Measurements from ENCODE around the gene ETS1. TPM values are rescaled to one million over a fixed set of nuclear protein-coding genes. Genes with fewer than 3 reads are reported as not detected.

Gene ETS1
- total RNA-seq, 2 donors from 2014 or later: 34.3 to 36.4 TPM

DNA sequence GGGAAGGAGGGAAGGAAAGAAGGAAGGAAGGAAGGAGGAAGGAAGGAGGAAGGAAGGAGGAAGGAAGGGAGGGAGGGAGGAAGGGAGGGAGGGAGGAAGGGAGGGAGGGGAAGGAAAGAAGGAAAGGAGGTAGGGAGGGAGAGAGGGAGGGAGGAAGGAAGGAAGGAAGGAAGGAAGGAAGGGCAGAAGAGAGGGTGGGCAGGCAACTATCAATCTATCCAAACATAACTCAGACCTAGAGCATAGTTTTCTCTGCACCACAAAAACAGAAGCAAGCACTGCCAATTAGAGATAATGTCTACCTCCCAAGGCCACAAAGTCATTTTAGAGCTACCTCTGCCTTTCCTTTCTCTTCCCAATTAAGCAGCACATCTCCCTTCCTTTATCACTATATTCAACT, 109.1 kb downstream of the ETS1 start:
- Histone ChIP-seq H3K36me3 (ENCODE audit: control insufficient read depth, insufficient read depth, low read length) (peaks cover 54% of the 10 kb centered on the region), H3K4me1 (ENCODE audit: control insufficient read depth, insufficient read depth, low read length) (peaks cover 20% of the 10 kb centered on the region), H3K9ac (ENCODE audit: extremely low read depth, low read length, poor library complexity, severe bottlenecking) (no peak overlapping the region), H3K9me3 (ENCODE audit: control insufficient read depth, low read length) (no peaks in the 10 kb centered on the region), H3K4me3 (ENCODE audit: low read length) (no peak overlapping the region), H3K27me3 (ENCODE audit: control insufficient read depth, insufficient read depth, low read length, poor library complexity, severe bottlenecking) (no peaks in the 10 kb centered on the region), H3K27ac (ENCODE audit: low read depth, low read length) (no peak overlapping the region)
- Mint-ChIP-seq H3K36me3 (ENCODE audit: low read depth) (peaks cover 22% of the 10 kb centered on the region), H3K27ac (no peak overlapping the region), H3K9me3 (no peaks in the 10 kb centered on the region), H3K4me3 (no peak overlapping the region), H3K27me3 (ENCODE audit: insufficient read depth) (no peaks in the 10 kb centered on the region), H3K4me1 (peaks cover 21% of the 10 kb centered on the region)
- no peak for DNase-seq
- TF ChIP-seq, protein P1, sequence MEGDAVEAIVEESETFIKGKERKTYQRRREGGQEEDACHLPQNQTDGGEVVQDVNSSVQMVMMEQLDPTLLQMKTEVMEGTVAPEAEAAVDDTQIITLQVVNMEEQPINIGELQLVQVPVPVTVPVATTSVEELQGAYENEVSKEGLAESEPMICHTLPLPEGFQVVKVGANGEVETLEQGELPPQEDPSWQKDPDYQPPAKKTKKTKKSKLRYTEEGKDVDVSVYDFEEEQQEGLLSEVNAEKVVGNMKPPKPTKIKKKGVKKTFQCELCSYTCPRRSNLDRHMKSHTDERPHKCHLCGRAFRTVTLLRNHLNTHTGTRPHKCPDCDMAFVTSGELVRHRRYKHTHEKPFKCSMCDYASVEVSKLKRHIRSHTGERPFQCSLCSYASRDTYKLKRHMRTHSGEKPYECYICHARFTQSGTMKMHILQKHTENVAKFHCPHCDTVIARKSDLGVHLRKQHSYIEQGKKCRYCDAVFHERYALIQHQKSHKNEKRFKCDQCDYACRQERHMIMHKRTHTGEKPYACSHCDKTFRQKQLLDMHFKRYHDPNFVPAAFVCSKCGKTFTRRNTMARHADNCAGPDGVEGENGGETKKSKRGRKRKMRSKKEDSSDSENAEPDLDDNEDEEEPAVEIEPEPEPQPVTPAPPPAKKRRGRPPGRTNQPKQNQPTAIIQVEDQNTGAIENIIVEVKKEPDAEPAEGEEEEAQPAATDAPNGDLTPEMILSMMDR (conservative IDR thresholded peaks at IDR 0.05): no peak

DNA sequence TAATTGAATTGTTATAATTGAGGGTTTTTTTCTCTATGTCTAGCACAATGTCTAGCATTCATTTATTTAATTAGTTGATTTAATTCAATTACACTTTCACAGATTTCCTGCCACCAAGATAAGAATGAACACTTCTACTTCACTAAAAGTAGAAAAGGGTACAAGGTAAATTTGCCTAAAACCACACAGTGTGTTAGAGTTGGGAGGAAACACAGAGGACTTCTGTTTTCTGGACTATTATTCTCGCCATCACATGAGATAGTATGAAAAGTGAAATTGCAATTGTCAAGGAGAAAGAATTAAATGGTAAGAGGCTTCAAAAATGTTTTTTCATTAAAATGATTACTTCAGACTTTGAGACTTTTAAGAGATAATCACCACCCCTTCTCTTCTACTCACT, 109.5 kb downstream of the ETS1 start:
- Mint-ChIP-seq H3K4me3 (no peak overlapping the region), H3K36me3 (ENCODE audit: low read depth) (peaks cover 19% of the 10 kb centered on the region), H3K4me1 (peaks cover 21% of the 10 kb centered on the region), H3K27me3 (ENCODE audit: insufficient read depth) (no peaks in the 10 kb centered on the region), H3K9me3 (no peaks in the 10 kb centered on the region), H3K27ac (no peak overlapping the region)
- 100% methylated on average over 1 of the region's 1 CpG for WGBS, 2 experiments (ENCODE audit: insufficient coverage in 1 of 2, insufficient read length in 1 of 2)
- Histone ChIP-seq H3K36me3 (ENCODE audit: control insufficient read depth, insufficient read depth, low read length) (peaks cover 53% of the 10 kb centered on the region), H3K4me1 (ENCODE audit: control insufficient read depth, insufficient read depth, low read length) (peaks cover 20% of the 10 kb centered on the region), H3K27me3 (ENCODE audit: control insufficient read depth, insufficient read depth, low read length, poor library complexity, severe bottlenecking) (no peaks in the 10 kb centered on the region), H3K9me3 (ENCODE audit: control insufficient read depth, low read length) (no peaks in the 10 kb centered on the region), H3K9ac (ENCODE audit: extremely low read depth, low read length, poor library complexity, severe bottlenecking) (no peak overlapping the region), H3K27ac (ENCODE audit: low read depth, low read length) (no peak overlapping the region), H3K4me3 (ENCODE audit: low read length) (no peak overlapping the region)
- DNase-seq: no peak
- TF ChIP-seq, protein P1 (conservative IDR thresholded peaks at IDR 0.05): no peak

DNA sequence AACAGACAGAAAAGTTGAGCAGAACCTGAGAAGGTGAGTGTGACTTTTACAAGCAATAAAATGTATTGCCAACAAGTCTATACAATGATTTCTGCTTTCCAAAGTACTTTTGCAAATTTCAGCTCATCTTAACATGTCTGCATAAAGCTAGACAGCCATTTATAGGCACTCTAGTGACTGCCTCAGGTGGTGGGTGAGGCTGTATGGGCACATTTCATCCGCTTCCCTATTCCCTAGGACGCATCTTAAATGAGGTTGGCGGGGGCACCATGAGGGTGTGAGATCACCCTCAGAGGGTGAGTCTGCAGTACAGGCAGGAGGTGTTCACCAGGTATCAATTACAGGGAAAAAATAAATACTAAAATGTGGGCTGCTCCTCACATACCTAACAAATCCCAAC, 110.1 kb downstream of the ETS1 start:
- 92 to 100% methylated on average over 3 of the region's 3 CpGs for WGBS, 2 experiments (ENCODE audit: insufficient coverage in 1 of 2, insufficient read length in 1 of 2)
- TF ChIP-seq, protein P1 (conservative IDR thresholded peaks at IDR 0.05): no peak
- Mint-ChIP-seq H3K36me3 (ENCODE audit: low read depth) (peaks cover 24% of the 10 kb centered on the region), H3K4me3 (no peak overlapping the region), H3K9me3 (no peaks in the 10 kb centered on the region), H3K27me3 (ENCODE audit: insufficient read depth) (no peaks in the 10 kb centered on the region), H3K4me1 (peaks cover 26% of the 10 kb centered on the region), H3K27ac (no peak overlapping the region)
- Histone ChIP-seq H3K36me3 (ENCODE audit: control insufficient read depth, insufficient read depth, low read length) (peaks cover 52% of the 10 kb centered on the region), H3K4me3 (ENCODE audit: low read length) (no peak overlapping the region), H3K9ac (ENCODE audit: extremely low read depth, low read length, poor library complexity, severe bottlenecking) (no peak overlapping the region), H3K9me3 (ENCODE audit: control insufficient read depth, low read length) (no peaks in the 10 kb centered on the region), H3K27ac (ENCODE audit: low read depth, low read length) (no peak overlapping the region), H3K4me1 (ENCODE audit: control insufficient read depth, insufficient read depth, low read length) (peaks cover 20% of the 10 kb centered on the region), H3K27me3 (ENCODE audit: control insufficient read depth, insufficient read depth, low read length, poor library complexity, severe bottlenecking) (no peaks in the 10 kb centered on the region)
- DNase-seq: no peak
